Measurements from ENCODE around the gene PCK1. TPM values are rescaled to one million over a fixed set of nuclear protein-coding genes. Genes with fewer than 3 reads are reported as not detected.

The PCK1 gene
- total RNA-seq, 2 experiments from 2014 or later: not detected

DNA sequence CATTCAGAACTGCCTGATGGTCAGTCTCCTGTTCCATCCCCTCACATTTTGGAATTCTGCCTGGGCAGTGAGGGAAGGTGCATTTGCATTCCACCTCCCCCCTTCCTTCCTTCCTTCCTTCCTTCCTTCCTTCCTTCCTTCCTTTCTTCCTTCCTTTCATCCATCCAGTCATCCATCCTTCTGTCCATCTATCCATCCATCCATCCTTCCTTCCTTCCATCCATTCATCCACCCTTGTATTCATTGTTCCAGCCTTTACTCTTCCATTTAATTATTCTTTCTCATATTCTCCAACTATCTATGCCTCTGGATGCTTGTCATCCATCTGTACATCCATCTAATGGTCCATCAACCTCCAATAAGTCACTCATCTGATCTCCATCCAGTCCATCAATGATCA is 14.0 kb downstream of the PCK1 start:
- ATAC-seq (no peak), DNase-seq (no peak)
- no peaks in the 10 kb centered on the region for H3K9me3 Mint-ChIP-seq
- no peak overlapping the region for H3K27ac Mint-ChIP-seq
- no peak overlapping the region for H3K4me3 Mint-ChIP-seq
- intact Hi-C loops (cut with micrococcal nuclease): no loop called here
- ChIA-PET CTCF (interaction anchor here (1.9 kb wide), 1 partner anchor 13 kb away, joined by 5 read pairs; no protein-coding TSS in a partner anchor), POLR2A (no interaction called here)
- TF ChIP-seq, protein P1, sequence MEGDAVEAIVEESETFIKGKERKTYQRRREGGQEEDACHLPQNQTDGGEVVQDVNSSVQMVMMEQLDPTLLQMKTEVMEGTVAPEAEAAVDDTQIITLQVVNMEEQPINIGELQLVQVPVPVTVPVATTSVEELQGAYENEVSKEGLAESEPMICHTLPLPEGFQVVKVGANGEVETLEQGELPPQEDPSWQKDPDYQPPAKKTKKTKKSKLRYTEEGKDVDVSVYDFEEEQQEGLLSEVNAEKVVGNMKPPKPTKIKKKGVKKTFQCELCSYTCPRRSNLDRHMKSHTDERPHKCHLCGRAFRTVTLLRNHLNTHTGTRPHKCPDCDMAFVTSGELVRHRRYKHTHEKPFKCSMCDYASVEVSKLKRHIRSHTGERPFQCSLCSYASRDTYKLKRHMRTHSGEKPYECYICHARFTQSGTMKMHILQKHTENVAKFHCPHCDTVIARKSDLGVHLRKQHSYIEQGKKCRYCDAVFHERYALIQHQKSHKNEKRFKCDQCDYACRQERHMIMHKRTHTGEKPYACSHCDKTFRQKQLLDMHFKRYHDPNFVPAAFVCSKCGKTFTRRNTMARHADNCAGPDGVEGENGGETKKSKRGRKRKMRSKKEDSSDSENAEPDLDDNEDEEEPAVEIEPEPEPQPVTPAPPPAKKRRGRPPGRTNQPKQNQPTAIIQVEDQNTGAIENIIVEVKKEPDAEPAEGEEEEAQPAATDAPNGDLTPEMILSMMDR (IDR thresholded peaks at IDR 0.05): no peak
- H3K27me3 Mint-ChIP-seq: peaks cover 8% of the 10 kb centered on the region
- H3K4me1 Mint-ChIP-seq (ENCODE audit: low read depth): no peaks in the 10 kb centered on the region
- no peaks in the 10 kb centered on the region for H3K36me3 Mint-ChIP-seq (ENCODE audit: low read depth)

DNA sequence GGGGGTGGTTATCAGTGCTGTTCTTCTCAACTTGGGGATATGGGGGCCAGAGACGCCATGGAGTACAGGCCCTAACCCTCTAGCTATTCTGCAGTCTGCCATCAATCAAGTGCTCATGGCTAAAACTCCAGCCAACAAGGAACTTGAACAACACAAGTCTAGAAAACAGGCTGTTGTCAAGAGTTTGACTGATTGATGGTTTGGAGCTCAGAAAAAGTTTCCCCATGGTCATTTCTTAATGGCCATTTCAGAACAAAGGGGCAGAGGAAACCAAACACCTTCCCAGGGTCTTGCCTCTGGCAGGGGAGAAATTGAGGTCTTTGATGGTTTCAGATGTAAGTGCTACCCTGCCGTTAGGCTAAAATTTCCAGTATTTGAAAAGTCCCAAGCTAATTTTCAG is 15.1 kb downstream of the PCK1 start:
- TF ChIP-seq, protein P1 (IDR thresholded peaks at IDR 0.05): no peak
- ATAC-seq (no peak), DNase-seq (no peak)
- H3K4me3 Mint-ChIP-seq: no peak overlapping the region
- POLR2A ChIA-PET: no interaction called here
- no peaks in the 10 kb centered on the region for H3K36me3 Mint-ChIP-seq (ENCODE audit: low read depth)
- H3K27ac Mint-ChIP-seq: no peak overlapping the region
- H3K4me1 Mint-ChIP-seq (ENCODE audit: low read depth): no peaks in the 10 kb centered on the region
- no peaks in the 10 kb centered on the region for H3K9me3 Mint-ChIP-seq
- CTCF ChIA-PET: interaction anchor here (1.9 kb wide), 1 partner anchor 14 kb away, joined by 5 read pairs; no protein-coding TSS in a partner anchor
- intact Hi-C loops (cut with micrococcal nuclease): no loop called here
- H3K27me3 Mint-ChIP-seq: peaks cover 18% of the 10 kb centered on the region

DNA sequence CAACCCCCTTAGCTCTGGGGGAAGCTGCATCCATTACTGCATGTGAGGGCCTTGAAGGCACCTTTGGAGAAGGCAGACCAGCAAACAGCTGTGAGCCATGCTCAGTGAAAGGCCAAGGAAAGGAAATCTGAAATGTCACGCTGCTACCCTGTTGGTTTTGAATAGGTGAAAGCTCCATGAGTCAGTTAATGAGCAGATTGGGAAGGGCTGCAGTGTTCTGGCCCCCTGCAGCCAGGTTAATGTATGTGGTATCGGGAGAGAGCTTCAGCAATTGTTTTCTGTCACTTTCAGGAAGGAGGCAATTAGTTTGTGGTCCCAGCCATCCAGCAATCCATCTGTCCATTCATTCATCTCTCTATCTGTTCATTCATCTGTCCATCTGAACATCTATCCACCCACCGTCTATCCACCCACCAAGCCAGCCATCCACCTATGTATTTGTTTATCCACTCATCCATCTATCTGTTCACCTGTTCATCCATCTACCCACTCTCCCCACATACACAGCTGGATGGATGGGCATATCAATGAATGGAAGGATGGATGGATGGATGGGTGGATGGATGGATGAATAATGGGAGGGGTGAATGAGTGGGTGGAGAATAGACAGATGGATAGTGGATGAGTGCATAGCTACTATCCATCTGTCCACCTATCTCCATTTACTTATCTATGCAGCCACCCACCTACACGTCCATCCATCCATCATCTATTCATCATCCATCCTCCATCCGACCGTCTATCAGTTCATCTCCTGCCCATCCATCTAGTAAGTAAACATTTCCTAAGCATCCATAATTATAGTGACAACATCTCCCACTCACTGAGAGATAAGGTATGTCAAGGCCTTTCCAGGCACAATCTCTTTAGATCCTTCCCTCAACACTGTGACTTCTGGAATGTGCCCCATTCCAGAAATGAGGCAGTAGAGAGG is 16.0 kb downstream of the PCK1 start:
- Mint-ChIP-seq H3K4me1 (ENCODE audit: low read depth) (no peaks in the 10 kb centered on the region), H3K4me3 (no peak overlapping the region), H3K27ac (no peak overlapping the region), H3K27me3 (peaks cover 22% of the 10 kb centered on the region), H3K9me3 (no peaks in the 10 kb centered on the region), H3K36me3 (ENCODE audit: low read depth) (no peaks in the 10 kb centered on the region)
- no peak for ATAC-seq
- no peak for DNase-seq
- intact Hi-C loops (cut with micrococcal nuclease): no loop called here
- POLR2A ChIA-PET: no interaction called here
- TF ChIP-seq, protein P1 (IDR thresholded peaks at IDR 0.05): no peak
- CTCF ChIA-PET: no interaction called here

DNA sequence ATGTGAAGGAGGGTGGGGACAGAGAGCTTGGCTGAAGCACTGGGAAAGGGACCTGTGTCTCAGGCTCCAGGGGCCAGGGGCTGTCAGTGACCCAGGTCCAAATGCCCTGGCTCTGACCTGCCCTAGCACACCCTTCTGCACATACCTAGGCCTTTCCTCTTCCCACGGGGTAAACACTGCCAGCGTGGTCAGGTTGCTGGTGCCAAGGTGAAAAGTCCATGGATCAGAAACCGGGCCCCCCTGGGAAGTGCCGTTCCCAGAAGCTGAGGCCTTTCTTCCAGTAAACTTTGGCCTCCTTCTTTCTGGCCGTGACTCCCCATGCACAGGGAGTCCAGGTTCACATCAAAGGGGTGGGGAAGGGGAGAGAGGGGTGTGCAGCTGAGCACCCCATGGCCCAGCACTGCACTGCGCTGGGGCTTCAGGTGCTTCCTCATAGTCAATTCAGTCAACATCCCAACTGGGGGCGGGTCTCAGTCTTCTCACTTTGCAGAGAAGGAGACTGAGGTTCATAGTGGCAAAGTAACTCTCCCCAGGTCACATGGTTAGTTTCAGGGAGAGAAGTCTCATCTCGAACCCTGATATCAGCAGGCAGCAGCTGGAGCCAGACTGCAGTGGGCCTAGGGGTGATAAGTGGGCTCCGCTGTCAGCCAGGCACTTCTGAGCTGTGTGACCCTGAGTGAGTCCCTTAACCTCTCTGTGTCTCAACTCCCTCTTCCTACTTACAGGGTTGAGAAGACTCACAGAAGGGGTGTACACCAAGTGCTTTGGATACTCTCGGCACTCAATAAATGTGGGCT is 17.0 kb downstream of the PCK1 start:
- H3K36me3 Mint-ChIP-seq (ENCODE audit: low read depth): no peaks in the 10 kb centered on the region
- CTCF ChIA-PET: interaction anchor here (1.1 kb wide), 1 partner anchor 79 kb away, joined by 3 read pairs; no protein-coding TSS in a partner anchor
- intact Hi-C loops (cut with micrococcal nuclease): no loop called here
- no peak overlapping the region for H3K4me3 Mint-ChIP-seq
- ATAC-seq: no peak
- peaks cover 25% of the 10 kb centered on the region for H3K27me3 Mint-ChIP-seq
- TF ChIP-seq, protein P1 (IDR thresholded peaks at IDR 0.05): no peak
- no peak for DNase-seq
- H3K27ac Mint-ChIP-seq: no peak overlapping the region
- no peaks in the 10 kb centered on the region for H3K9me3 Mint-ChIP-seq
- H3K4me1 Mint-ChIP-seq (ENCODE audit: low read depth): no peaks in the 10 kb centered on the region
- POLR2A ChIA-PET: no interaction called here

Measured in activated CD8-positive, alpha-beta T cell treated with anti-CD3 and anti-CD28 coated beads for 36 hours (primary cell).